NCI-H226 (cell line): Measurements from ENCODE around the gene IFNL2.
"Not testable (repeated sequence)": the region's sequence is repeated elsewhere in the genome, so short reads cannot be mapped to it uniquely, and the experiment has no call there.

ENCODE experiments used
- DNase-seq: peaks from one replicate; pipeline ENCODE4 v3.0.0-alpha.2; 2015

Gene IFNL2

DNA sequence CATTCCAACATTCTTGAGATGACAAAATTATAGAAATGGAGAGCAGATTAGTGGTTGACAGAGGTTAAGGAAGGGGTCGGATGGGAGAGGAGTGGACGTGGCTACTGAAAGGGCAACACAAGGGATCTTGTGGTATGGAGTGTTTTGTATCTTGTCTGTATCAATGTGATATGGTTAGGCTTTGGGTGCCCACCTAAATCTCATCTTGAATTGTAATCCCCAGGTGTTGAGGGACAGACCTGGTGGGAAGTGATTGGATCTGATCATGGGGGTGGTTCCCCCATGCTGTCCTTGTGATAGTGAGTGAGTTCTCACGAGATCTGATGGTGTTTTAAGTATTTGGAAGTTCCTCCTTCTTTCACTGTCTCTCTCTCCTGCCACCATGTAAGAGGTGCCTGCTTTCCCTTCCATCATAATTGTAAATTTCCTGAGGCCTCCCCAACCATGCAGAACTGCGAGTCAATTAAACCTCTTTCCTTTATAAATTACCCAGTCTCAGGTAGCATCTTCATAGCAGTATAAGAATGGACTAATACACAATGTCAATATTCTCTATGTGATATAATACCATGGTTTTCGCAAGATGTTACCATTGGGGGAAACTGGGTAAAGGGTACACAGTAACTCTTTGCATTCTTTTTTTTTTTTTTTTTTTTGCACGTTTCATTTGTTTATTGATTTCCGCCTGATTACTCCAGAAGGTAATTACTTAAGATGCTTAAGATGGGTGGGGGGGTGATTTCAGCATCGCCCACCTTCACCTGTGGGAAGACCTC is 14.6 kb upstream of the IFNL2 start:
- DNase-seq: no peak

DNA sequence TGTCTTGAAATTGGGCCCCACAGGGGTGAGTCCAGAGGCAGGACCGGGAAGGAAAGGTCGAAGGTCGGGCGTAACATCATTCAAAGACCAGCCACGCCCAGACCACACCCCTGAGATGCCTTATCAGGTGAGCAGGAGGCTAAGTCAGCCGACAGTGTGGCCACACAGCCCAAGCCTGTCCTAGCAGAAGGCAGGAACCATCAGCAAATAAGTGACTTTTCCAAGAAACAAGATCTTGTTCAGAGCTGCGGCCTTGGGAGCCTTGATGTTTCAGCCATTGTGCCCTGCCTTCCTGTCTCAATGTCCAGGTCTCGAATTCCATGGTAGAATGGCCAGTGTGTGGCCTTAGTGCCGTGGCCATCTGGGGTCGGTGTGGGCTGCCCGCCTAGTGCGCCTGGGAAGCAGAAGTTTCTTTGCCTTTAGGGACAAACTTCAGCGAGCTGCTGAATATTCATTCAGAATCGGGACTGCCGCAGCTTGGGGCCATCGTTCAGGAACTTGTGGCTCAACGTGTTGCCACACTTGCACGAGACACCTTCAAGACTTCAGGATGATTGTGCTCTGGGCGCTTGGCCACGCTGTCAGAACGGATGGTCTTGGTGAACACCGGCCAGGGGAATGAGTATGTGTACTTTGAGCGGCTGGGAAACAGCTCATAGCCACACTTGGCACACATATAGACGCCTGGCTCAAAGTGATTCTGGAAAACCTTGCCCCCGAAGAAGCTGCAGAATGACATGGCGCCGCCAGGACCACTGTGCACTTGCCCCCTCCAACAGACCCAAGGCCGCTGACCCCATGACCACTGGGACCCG is 13.5 kb upstream of the IFNL2 start:
- DNase-seq: no peak

DNA sequence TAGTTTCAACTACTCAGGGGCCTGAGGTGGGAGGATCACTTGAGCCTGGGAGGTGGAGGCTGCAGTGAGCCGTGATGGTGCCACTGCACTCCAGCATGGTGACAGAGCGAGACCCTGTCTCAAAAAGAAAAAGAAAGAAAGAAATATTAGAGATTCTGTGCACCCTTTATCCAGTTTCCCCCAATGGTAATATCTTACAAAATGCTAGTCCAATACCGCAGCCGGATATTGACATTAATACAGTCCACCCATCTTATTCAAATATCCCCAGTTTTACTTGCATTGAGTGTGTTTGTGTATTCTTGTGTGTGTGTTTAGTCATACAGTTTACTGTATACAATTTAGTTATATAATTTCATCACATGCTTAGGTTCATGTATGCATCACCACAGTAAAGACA is 11.0 kb upstream of the IFNL2 start:
- DNase-seq: no peak

DNA sequence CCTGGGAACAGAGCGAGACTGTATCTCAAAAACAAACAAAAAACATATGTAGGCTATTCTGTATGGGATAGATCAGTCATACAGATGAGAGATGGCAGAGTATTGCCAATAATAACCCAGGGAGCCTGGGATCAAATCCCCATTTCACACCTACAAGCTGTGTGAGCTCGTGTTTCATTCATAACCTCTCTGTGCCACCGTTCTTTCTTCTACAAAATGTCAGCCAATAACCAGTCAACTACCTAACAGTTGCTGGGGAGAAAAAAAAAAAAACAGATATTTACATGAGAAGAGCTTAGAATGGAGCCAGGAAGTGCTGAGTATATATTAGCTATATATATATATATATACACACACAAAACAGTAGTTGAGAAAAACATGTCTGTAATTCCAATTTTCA is 6.5 kb upstream of the IFNL2 start:
- no peak for DNase-seq

DNA sequence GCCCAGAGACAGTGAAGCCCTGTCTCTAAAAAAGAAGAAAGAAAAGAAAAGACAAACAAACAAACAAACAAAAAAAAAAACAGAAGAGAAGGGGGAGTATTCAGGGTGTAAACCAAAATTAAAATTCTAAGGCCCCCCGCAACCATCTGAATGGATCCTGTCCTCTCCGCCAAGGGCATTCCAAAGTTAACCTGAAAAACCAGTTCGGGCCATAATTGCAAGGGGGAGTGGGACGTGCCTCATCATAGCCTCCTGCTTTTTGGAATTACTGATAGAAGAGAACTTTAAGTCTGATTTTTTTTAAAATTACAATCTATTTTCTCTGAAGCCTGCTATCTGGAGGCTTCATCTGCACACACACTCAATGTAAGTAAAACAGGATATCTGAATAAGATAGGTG is 5.7 kb upstream of the IFNL2 start:
- no peak for DNase-seq

DNA sequence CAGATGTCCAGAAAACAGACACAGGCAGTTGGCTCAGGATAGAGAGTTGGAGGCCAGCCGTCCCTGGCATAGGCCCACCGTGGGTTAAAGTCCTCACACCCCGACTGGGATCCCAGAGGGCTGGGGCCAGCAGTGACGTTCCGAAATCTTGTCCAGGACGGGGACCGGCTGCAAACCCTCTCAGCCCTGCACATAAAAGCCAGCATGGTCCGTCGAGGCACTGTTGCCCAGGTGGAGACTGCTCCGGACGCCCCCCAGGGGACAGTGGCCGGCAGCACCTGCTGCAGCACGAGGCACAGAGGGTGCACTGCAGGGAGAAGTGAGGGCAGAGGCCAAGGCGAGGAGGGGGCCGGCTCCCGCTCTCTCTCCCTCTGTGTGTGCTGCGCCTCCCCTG is 4.3 kb upstream of the IFNL2 start:
- DNase-seq: no peak

DNA sequence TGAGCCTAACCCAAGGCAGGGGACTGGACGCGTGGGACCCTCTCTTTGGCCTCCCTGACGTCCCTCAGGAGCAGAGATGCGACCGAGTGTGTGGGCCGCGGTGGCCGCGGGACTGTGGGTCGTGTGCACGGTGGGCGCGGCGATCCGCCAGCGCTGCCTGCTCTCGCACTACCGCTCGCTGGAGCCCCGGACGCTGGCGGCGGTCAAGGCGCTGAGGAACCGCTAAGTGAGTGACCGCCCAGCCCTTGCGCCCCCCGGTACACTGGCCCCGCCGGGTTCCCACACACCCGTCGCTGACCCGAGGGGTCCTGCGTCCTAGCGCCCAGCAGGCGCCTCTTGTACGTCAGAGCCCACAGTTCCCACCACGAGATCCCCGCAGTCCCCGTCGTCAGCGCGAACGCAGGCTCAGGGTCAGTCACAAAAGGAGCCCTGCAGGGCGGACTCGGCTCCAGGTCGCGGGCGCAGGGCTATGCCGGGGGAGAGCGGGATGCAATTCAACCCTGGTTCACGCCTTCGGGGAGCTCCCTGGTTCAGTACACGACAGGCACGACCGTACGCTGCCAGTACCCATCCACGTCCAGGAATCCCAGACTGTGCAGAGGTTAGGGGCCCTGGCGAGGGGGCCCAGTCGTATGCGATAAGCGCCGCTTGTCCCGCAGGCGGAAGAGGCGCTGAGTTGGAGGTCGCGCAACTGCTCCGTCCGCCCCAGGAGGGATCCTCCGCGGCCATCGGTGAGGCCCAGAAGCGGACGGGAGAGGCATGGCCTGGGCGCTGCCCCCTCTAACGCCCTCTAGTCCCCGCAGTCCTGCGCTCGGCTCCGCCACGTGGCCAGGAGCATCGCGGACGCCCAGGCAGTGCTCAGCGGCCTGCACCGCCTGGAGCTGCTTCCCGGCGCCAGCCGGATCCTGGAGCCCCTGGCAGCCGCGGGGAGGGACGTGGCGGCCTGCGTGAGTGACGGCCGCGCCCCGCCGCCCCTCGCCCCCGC is 3.6 kb upstream of the IFNL2 start:
- DNase-seq: no peak

DNA sequence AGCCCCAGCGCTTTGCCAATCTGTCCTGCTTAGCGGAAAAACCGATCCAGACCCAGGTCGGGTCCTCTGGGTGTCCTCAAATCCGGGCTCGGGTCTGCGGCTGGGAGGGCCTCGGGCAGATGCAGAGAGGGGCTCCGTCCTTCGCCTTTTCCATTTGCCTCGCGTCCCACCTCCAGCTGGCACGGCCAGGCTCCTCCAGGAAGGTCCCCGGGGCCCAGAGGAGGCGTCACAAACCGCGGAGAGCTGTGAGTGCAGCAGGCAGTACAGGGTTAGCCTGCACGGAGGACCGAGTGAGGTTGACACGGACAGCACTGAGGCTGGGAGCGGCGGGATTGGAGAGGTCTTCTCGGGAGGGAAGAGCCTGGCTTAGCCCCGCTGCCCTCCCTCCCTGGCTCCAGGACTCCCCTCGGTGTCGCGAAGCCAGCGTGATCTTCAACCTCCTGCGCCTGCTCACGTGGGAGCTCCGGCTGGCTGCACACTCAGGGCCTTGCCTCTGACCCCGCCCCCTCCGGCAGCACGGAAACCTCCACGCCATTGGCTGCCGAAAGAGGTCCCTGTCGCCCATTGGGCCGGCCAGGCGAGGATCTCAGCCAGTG is 2.8 kb upstream of the IFNL2 start:
- no peak for DNase-seq

DNA sequence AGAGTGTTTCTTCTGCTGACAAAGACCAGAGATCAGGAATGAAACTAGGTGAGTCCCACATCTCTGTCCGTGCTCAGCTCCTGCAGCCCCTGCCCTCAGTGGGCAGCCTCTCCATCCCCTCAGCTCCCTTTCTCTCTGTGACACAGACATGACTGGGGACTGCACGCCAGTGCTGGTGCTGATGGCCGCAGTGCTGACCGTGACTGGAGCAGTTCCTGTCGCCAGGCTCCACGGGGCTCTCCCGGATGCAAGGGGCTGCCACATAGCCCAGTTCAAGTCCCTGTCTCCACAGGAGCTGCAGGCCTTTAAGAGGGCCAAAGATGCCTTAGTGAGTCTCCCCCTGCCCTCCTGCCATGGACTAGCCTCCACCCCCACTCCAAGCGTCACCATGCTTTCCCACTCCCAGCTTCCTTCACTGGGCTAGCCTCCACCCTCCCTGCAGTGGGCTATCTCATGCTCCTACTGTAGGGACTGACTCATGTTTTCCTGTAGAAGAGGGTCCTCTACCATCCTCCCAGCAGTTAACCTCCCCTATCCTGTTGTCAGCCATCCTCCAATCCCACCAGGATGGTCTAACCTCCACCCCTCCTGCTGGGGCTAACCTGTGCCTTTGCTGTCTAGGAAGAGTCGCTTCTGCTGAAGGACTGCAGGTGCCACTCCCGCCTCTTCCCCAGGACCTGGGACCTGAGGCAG is 481 bp downstream of the IFNL2 start:
- DNase-seq: not testable (repeated sequence)

DNA sequence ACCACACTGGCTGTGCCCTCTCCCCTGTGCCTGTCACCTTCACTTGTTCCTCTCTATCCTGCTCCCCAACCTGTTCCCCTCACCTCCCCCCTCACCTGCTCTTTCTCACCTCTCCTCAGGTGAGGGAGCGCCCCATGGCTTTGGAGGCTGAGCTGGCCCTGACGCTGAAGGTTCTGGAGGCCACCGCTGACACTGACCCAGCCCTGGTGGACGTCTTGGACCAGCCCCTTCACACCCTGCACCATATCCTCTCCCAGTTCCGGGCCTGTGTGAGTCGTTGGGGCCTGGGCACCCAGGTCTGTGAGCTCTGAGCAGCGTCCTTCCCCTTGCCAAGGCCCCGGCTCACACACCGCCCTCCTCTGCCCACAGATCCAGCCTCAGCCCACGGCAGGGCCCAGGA is 1.2 kb downstream of the IFNL2 start:
- DNase-seq: not testable (repeated sequence)

DNA sequence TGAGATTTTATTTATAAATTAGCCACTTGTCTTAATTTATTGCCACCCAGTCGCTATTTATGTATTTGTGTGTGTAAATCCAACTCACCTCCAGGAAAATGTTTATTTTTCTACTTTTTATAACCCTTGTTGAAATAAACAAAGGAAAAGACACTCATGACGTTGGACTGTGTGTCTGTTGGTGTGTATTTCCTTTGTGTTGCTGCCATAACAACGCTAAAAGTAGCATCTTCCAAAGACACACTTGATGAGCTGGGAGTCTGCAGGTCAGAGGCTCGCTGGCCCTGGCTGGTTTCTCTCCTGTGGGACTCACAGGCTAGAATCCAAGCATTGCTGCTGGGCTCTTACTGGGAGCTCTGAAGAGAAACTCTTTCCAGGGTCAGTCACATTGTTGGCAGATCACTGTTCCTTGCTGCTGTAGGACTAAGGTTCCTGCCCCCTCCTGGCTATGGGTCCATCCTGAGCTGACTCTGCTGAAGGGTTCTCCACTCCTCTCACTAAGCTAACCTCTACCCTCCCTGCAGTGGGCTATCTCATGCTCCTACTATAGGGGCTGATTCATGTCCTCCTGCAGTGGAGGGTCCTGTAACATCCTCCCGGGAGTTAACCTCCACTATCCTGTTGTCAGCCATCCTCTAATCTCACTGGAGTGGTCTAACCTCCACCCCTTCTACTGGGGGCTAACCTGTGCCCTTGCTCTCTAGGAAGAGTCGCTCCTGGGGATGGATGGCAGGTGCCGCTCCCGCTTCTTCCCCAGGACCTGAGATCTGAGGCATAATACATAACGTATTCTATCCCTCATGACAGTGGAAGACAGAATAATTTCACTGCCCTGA is 2.1 kb downstream of the IFNL2 start:
- DNase-seq: no peak

DNA sequence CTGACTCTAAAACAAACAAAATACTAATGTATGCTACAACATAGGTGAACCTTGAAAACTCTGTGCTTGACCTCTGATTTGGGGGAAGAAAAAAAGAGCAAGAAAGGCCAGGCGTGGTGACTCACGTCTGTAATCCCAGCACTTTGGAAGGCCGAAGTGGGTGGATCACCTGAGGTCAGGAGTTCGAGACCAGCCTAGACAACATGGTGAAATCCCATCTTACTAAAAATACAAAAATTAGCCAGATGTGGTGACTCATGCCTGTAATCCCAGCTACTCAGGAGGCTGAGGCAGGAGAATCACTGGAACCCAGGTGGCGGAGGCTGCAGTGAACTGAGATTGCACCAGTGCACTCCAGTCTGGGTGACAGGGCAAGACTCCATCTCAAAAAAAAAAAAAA is 5.7 kb downstream of the IFNL2 start:
- not testable (repeated sequence) for DNase-seq

DNA sequence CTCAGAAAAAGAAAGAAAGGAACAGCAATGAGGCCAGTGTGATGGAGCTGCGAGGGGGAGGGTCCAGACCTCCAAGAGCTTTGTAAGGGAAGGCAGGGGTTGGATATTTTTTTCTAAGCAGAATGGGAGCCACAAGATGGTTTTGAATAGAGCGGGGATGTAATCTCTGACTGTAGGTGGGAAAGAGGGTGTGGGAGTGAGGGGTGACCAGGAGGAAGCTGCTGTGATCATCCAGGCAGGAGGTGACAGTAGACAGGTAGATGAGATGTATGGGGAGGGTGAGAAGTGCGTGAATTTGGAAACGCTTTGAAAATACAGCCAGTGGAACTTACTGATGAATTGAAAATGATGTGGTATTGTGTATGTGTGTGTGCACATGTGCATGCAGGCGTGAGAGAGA is 7.4 kb downstream of the IFNL2 start:
- no peak for DNase-seq

DNA sequence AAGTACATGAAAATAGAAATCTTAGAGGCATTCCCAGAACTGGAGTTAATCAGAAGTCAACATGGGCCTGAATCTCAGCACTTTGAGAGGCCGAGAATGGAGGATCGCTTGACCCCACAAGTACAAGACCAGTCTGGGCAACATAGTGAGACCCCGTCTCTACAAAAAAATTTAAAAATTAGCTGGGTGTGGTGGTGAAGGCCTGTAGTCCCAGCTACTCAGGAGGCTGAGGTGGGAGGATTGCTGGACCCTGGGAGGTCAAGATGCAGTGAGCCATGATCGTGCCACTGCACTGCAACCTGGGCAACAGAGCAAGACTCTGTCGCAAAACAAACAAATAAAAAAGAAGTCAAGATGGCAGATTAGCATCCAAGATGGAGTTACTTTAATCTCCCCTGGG is 8.5 kb downstream of the IFNL2 start:
- DNase-seq: no peak

DNA sequence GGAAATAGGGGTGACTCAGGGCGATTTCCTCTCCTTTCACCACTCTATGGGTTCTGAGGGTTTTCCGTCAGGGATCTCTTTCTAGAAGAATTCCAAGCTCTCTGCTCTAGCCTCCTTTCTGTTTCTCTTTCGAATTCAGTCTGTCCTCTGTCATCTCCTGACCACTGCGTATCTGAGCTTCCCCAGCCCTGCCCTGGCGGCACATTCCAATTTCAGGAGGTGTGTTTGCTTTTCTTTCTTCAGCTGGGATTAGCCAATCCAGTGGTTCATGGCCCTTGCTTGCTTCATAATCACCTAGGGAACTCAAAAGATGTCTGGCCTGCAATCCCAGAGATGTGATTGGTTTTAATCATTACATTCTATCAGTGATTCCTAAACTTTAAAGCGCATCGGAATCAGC is 9.4 kb downstream of the IFNL2 start:
- no peak for DNase-seq

DNA sequence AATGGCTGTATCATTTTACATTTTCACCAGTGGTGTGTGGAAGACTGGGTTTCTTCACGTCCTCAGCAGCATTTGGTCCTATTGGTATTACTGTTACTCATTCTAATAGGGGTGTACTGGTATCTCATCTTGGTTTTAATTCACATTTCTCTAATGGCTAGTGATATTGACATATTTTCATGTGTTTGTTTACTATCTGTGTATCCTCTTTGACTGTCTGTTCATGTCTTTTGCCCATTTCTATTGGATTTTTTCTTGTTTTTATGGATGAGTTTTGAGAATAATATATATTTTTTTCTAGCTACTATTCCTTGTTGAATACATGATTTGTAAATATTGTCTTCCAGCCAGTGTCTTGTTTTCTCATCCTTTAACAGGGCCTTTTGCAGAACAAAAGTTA is 13.8 kb downstream of the IFNL2 start:
- no peak for DNase-seq

DNA sequence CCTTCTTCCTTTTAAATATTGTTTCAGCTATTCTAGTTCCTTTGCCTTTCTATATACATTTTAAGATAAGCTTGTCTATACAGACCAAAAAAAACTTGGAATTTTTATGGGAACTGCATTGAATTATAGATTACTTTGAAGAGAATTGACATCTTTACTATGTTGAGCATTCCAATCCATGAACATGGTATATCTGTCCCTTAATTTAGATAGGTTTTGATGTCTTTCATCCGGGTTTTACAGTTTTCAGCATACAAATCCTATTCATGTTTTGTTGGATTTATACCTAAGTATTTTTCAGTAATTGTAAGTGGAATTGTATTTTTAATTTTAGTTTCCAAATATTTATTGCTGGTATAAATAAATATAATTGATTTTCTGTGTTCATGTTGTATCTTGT is 15.8 kb downstream of the IFNL2 start:
- no peak for DNase-seq

DNA sequence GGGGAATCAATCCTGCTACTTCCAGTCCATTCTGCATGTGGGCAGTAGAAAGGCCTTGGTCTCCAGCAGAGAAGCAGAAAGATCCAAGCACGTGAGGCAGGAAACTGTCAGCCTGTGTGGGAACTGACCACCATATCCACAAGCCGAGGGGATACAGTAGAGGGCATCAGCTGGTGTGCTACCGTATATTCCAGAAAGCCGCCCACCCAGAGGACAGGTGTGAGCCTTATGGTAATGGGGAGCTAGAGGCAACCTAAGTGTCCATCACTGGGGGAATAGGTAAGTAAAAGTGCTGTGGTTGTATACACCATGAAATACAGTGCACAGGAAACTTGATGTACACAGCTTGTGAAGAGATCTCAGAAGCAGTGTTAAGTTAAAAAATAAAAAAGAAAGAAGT is 25.2 kb downstream of the IFNL2 start:
- no peak for DNase-seq

DNA sequence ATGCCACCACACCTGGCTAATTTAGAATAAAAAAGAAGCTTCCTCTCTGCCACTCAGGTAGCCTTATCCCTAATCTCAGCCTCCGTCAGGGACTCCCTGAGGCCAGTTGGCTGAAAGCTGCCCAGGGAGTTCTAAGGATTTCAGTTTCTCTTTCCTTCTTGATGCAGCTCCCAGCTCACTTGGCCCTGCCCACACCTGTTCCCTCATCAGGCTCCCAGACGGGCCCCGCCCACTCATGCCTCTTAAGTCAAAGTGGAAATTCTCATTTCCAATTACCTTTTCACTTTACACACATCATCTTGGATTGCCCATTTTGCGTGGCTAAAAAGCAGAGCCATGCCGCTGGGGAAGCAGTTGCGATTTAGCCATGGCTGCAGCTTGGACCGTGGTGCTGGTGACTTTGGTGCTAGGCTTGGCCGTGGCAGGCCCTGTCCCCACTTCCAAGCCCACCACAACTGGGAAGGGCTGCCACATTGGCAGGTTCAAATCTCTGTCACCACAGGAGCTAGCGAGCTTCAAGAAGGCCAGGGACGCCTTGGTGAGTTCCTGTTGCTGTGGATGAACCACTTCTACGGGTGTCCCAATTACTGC is 28.0 kb downstream of the IFNL2 start, which contains the start of gene IFNL1:
IFNL1 (plus strand) TSS at position 353 of the 591 bp plus-strand sequence; CDS start at position 368, 15 bp downstream.
- no peak for DNase-seq

DNA sequence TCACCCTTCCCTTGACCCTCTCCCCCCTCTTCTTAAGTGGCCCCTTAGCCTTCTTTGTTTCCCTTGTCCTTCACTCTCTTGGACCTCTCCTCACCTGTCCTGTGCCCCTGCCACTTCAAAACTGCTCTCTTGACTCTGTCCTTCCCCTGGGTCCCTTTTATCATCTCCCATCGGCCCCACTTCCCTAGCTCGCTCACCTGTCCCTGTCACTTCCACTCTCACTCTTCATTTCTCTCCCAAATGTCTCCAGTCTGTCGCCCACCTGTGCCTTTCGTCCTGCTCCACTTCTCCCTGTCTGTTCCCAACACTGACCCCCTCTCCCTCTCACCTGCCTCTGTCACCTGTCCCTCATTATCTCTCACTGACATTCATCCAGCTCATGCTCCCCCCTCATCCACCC is 28.7 kb downstream of the IFNL2 start:
- DNase-seq: no peak
